Myocyte (in vitro differentiated cells): ENCODE data around the gene MPP7. TPM values are rescaled to one million over a fixed set of nuclear protein-coding genes. Genes with fewer than 3 reads are reported as not detected.

Source experiments
- DNase-seq: peaks from one replicate; pipeline ENCODE4 v3.0.0-alpha.2; 2012; ENCODE audit warnings: low read depth
- total RNA-seq: library from RNA; depleted of rRNA; stranded (reverse); fragments of >200 nt; gene quantifications from 2 replicates; pipeline ENCODE4 v1.2.3, GENCODE V29; 2014

Gene MPP7
- total RNA-seq, 1 donor from 2014 or later = 5.6 TPM

DNA sequence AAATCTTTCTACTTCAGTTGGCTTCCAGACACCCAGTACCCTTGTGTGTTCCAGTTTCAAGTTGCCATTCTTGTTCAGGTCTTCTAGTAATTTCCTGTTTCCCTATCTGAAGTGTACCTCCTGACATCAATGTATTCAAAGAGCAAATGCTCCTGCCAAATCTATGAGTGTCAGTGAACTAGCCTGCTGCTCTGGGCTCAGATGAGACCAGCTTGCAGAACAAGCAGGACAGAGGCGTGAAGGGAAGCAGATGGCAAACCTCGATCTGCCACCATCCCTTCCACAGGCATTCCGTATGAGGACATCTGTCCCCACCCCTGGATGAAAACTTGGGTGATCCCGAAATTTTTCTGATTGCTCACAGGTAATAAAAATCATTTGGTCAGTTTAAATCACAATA, 4.4 kb upstream of the MPP7 start:
- no peak for DNase-seq

DNA sequence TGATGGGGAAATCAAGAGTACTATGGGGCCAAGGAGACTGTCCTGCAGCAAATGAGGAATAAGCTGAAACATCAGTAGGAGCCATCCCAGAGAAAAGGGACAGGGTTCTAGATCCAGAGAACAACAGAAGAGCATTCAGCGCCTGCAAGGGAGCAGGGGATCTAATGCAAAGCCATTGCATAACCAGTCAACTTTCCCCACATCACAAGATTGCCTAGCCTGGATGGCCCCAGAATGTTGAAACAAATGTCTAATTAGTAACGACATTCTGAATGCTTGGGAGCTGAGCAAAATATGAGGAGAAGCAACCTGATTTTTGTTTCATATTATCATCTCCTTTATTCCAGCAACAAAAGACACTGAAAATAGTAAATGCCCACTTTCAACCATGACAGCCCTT, 2.7 kb upstream of the MPP7 start:
- no peak for DNase-seq

DNA sequence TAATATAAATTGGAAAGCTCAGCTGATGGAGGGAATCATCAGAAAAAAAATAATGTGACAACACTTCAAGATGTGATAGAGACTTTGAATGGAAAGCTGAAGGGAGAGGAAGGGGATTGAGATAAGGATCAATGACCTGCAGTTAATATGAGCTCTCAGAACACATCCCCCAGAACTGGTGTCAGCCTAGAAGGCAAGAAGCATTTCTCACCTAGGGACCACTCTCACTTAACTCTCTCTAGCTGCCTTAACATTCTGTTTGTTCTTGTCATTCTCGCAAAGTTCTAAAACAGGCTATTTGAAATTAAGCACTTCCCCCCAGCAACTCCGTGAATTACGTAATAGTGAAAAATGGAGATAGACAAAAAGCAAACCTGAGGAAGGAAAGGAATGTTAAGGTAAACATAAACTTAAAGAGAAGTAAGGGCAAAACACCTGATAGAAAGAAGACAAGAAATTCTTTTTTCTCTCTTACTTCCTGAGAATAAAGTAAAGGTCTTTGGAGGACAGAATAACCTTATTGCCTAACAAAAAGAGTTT, 1.2 kb upstream of the MPP7 start:
- no peak for DNase-seq

DNA sequence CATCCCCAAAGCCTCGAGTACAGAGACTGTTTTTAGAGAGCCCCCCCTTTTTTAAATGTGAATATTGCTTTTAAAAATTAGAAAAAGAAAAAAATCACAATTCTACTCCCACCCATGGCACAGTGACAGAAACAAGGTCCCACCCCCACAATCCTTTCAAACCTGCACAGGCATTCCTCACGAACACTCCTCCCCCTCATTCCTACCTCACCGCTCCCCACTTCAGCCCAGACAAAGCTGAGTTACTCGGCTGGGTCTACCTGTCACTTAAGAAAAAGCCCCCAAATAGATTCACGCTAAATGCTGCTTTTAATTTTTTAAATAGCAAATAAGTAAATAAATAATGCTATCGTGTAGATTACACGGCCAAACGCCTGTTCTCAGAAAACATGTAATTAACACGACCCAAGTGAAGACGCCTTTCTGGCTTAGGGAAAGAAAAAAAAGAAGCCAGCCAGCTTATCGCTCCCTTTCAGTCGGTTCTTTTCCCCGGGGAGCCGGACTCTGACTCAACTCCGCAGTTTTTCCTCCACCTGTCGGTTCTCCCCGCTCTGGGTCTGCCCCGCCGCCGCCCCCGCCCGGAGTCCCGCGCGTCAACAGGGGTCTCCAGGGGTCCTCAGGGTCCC, 739 bp downstream of the MPP7 start:
- no peak for DNase-seq

DNA sequence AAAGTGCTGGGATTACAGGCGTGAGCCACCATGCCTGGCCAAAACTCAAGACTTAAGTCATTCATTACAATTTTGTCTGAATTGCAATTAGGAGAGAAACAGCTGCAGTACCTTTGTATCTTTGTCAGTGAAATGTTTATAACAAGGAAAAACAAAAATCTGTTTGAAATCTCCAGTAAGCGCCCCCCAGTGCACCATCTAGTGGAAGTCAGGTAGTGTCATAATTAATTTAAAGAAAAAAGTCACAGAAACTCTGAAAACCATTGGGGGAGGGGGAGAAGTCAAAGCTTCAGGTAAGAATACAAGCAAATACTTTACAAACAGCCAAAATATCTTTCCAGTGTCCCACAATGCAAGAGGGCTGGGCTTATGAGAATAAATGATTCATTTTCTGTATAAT, 2.8 kb downstream of the MPP7 start:
- DNase-seq = no peak

DNA sequence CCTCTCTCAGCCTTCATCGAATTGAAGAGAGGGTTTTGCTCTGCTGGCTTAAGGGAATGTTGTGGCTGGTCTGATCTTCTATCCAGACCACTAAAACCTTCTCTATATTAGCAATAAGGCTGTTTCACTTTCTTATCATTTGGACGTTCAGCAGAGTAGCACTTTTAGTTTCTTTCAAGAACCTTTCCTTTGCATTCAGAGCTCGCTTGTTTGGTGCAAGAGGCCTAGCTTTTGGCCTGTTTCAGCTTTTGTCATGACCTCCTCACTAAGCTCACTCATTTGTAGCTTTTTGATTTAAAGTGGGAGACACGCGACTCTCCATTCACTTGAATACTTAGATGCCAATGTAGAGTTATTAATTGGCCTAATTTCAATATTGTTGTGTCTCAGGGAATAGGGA, 3.9 kb downstream of the MPP7 start:
- DNase-seq = no peak

DNA sequence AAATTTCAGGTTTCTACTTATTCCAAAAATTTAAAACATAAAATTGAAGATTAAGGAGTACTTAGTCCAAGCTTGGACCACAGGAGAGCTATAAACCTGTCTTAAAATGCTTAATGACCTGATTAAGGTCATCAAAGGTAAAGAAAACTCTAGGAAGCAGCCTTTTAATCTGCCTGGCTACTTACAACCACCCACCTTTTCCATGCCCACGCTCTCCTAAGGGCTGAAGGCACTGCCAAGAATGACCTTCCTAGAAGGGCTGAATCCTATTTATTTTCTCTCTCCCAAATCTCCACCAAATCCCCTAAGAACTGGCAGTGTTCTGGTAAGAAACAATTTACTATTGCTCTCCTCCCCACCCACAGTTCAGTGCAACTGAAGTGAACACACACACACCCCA, 6.8 kb downstream of the MPP7 start:
- no peak for DNase-seq

DNA sequence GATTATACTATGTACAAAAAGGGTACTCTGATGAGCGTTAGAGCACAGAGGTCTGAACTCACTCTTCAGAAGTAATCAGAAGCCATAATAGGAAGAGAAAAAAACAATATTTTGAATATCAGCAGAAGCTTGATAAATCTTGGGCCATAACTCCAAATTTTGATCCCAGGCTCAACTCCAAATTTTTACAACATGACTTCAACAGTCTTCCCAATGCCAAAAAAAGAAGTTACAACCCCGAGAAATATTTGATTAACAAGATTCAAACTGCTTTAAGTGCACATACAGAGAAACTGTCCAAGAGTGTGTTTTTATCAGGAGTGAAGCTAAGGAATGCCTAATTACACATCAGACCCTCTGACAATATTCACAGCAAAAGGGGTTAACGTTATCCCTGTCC, 7.5 kb downstream of the MPP7 start:
- DNase-seq = no peak

DNA sequence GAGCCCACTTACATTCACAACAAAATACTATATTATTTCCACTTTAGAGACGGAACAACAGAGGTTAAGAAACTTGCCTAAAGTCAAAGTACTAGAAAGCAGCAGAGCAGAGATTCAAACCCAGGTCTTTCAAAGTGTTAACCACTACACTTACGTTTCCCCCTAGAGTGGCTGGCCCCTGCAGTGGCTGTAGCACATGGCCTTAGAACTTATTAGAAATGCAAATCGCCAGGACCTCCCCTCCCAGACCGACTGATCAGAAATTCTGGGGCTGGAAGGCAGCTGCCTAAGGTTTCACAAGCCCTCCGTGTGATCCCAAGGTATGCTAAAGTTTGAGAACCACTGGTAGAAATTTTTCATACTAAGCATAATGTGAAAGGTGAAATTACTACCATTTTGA, 8.1 kb downstream of the MPP7 start:
- no peak for DNase-seq

DNA sequence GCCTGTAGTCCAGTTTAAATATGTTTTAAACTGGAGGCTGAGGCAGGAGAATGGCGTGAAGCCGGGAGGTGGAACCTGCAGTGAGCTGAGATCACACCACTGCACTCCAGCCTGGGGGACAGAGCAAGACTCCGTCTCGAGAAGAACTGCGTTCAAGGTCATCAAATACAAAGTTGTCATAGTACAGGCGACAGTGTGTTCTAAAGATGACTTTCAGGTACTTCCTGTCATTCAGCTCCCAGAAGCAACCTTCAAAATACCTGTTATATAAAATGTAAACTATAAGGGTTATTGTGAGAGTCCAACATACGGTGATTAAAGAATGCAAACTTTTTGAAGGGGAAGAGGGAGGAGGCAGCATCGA, 8.7 kb downstream of the MPP7 start:
- DNase-seq = no peak

DNA sequence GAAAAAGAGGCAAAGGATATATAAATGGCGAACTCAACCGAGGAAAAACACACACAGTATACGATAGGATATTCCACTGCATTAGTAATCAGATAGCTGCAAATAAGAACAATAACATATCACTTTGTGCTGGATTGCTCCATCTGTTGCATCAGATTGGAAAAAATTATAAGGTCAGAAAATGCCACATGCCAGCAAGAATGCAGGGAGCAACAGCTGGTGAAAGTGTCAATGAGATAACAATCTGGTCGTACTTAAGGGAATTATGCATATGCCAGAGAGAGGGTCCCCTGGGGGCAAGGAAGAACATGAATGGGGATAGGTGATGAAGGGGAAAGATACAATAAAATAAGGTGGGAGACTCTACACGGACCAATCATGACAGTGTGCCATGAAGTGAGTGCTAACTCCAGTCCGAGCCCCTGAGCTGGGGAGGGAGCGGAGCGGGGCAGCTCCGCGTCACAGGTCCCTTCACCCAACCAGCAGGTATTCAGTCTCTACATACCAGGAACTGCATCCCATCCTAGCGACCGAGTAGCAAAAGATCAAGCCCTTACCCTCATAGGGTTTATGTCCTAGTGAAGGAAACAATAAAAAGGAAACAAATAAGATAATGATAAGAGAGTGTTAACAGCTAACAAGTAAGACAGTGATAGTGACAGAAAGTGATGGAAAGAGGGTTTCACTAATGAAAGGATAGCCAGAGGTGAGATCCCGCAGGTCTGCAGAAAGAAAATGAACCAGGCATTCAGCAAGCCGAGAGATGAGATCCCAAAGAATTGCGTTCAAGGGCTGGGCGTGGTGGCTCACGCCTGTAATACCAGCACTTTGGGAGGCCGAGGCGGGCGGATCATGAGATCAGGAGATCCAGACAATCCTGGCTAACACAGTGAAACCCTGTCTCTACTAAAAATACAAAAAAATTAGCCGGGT, 9.4 kb downstream of the MPP7 start:
- DNase-seq = peak; percentile 41

DNA sequence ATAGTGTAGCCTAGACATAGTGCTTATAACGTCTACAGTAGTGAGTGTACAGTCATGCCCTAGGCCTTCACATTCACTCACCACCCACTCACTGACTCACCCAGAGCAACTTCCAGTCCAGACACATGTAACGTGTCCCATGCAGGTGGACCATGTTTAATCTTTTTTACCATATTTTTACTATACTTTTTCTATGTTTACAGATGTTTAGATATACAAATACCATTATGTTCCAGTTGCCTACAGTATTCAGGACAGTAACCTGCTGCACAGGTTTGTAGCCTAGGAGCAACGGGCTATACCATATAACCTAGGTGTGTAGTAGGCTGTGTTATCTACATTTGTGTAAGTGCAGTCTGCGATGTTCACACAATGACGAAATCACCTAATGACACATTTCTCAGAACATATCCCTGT, 11.0 kb downstream of the MPP7 start:
- DNase-seq = peak; percentile 55

DNA sequence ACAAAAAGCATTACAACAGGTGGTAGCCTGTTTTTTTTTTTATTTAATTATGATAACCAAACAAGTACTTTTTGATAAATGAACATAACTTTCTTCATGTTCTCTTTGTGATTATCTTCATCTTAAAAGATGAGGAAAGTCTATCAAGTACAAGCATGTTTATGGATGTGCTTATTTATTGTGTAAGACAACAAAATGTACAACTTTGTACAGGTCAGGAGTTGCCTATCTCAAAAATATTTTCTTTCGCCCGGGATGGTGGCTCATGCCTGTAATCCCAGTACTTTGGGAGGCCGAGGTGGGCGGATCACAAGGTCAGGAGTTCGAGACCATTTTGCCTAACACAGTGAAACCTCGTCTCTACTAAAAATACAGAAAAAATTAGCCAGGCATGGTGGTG, 17.0 kb downstream of the MPP7 start:
- DNase-seq = no peak

DNA sequence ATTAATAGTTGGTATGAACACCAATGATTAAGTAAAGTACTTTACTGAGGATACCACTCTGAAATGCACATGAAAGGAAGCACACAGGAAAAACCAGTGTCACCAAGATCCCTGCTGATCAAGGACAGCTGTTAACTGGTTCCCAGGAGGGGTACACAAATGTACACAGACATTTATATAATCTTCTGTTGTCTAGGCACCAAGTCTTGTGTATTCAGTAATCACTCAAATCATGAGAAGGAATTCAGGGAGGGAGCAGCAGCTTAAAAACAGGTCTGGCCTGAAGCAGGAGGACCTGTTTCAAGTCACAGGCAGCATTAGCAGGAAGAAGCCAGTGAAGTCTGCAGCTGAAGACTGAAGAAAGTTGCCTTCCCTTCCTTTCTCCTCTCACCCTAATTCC, 18.7 kb downstream of the MPP7 start:
- DNase-seq = no peak

DNA sequence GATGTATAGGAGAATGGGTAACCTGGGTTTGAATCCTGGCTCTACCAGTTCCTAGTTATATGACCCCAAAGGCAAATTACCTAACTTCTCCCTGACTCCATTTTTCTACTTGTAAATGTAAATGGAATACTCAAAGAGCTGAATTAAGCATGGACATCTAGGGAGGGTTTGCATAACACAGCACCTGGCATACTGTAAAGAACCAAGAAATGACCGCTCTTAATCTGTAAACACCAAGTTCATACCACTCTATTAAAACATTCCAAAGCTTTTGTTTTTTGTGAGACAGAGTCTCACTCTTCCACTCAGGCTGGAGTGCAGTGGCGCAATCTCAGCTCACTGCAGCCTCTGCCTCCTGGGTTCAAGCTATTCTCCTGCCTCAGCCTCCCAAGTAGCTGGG, 19.6 kb downstream of the MPP7 start:
- no peak for DNase-seq

DNA sequence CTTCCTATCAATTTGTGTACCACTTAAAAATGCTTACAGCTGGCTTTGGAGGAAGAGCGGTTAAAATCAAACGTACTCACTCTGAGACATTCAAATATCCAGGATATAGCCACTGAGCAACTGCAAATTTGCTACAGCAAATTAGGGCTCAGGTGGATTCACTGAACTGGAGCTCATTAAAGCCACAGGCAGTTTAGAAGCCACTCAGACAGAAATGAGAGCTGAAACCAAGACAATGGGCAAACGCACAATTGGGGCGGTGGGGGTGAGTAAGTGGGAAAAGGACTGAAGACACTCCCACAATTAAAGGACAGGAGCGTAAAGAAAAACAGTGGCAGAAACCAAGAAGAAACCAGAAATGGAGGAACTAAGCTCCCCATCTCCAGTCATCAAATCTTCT, 20.5 kb downstream of the MPP7 start:
- no peak for DNase-seq

DNA sequence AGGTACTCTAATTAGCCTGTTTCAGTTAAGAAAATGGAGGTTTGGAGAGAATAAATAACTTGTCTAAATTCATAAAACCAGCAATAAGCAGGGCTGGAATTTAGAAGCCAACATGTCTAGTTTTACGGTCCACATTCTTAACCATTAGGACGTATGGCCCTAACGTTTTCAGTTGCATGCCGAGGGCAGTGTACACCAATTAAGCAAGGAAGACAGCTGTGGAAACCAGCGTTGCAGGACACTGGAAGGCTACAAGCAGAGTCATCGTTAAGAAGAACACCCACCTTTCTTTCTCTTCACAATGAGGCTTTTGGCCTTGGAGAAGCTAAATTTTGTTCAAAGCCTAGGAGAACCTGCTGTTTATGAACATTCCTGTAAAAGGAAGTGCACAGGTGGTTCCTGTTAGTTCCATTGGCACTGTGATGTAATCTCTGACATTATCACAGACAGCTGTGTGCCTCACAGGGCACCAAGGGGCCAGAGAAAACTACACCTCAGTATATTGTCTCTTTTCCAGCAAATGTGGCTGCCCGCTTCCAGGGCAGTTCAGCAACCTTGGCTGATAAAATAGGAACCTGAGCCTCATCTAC, 21.0 kb downstream of the MPP7 start:
- peak; percentile 9 for DNase-seq

DNA sequence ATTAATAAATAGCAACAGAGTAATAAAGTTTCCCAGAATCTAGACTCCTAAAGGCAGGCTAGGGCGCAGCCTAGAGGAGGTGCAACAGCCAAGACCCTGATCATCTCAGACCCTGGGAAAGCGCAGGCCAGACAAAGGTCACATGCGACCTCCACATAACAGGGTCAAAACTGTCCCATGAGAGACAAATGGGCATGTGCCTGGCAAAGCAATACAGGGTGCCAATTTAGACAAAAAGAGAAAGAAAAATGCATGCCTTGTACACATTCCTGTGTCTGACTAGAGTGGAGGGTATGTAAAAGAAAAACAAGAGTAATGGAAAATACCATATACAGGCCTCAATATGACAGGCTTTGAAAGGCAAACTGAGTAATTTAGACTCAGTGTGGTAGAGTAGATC, 22.2 kb downstream of the MPP7 start:
- DNase-seq = no peak

DNA sequence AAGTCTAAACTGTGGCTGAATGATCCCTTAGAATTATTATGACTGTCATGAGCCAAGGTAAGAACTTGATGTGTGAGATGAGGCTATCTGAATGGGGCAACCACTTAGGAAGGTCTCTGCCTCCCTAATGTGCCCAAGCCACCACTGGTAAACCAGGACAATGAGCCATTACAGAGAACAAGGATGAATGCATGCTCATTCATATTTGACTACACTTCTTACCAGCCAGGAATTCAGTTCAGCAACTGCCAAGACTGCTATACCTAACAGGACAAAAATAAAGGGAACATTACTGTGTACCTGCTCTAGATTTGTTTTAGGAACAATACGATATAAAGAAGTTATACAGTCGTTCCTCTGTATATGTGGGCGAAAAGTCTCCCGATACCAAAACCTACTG, 23.0 kb downstream of the MPP7 start:
- no peak for DNase-seq

DNA sequence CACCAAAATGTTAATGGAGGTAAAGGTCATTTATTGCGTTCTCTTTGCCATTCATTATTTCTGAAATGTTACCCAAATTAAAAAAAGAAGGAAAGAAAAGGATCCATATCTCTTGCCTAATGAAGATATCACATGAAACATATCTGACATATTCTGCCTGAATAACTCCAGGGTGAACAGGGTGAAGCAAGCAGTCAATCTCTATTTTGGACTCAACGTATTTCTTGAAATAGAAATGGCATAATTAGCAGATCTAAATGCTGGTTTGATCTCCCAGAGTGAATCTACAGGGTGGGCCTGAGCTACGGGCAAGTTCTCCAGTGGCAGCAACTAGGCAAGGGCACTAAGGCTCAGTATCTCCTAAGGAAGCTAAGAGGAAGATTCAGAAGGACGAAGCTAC, 24.0 kb downstream of the MPP7 start:
- no peak for DNase-seq

DNA sequence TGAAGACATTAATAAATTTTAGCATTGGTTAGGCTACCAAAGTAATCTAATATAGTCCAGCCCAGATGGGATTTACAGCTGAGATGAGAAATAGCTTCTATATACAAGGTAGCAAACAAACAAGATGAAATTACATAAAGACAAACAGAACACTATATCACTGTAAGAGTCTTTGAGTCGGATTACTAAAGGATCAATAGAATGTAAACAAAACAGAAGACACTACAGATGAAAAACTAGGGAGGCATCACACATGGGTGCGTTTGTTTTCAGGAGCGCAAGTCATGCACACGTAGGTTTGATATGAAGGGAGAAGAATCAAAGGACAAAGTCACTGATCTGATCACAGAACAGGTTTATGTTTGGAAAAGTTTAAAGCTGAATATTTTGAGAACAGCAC, 26.5 kb downstream of the MPP7 start:
- DNase-seq = no peak

DNA sequence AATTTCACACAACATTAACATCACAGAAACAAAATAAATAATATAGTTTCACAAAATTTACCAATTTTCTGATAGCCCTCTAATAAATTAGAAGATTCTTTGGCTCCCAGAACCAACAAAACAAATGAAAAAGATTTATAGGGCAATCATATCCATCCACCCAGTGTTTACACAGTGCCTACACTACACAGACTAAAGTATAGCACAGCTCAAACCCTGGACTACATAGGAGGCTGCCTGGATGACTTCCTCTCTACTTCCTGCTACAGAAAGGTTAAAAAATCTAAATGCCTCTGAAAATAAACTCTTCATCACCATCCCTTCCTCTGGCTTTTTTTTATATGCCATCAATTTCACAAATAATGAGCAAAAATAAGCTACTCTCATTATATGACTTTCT, 28.4 kb downstream of the MPP7 start:
- no peak for DNase-seq
